GM19467 (cell line): ENCODE results near the gene REV1.

Experiments
- ATAC-seq: cut with Tn5 transposase; IDR thresholded peaks from one replicate; pipeline ENCODE4 v1.9.1; 2021; ENCODE audit warnings: mild to moderate bottlenecking, moderate library complexity; ENCODE audit not compliant: unreplicated experiment

Gene REV1

DNA sequence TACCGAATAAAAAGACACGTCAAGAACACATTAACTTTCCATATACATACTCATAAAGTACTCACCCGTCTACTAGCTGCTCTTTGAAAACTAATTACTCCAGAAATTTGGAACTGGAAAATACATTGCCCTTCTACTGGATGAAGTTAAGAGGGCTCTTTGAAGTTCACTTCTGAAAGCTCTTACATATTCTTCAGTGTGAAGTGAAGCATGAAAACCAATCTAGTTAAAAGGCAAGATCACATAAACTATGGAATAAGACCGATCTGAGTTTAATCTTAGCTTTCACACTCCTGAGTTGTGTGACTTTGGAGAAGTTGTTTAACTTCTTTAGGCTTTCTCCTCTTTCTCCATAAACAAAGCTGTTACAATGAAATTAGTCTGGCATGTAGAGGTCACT is 38.5 kb downstream of the REV1 start:
- no peak for ATAC-seq

GRCh38 chr2:99450199-99450598 is 39.6 kb downstream of the REV1 start:
- ATAC-seq = no peak

GRCh38 chr2:99448556-99448955 is 41.3 kb downstream of the REV1 start:
- ATAC-seq = no peak

- no peak for ATAC-seq
These were observed 44.8 kb downstream of the REV1 start for GRCh38 chr2:99445065-99445464.

GRCh38 chr2:99444222-99444621 is 45.6 kb downstream of the REV1 start:
- ATAC-seq = no peak

DNA sequence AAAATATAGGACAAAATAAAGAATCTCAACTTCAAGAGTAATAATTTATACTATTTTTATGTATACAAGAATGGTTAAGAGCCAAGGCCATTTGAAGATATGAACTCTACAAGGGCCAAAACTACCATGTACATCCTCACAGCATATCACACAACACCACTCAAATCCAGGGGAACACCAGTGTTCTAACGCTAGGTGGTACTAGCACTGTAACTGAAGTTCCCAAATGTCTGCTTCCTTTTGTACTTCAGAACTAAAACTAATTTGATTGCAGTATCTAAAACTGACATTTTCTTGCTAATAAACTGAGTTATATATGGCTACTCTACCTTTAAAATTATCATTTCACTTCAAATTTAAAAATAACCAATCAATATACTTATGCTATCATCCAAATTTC is 47.0 kb downstream of the REV1 start:
- no peak for ATAC-seq

DNA sequence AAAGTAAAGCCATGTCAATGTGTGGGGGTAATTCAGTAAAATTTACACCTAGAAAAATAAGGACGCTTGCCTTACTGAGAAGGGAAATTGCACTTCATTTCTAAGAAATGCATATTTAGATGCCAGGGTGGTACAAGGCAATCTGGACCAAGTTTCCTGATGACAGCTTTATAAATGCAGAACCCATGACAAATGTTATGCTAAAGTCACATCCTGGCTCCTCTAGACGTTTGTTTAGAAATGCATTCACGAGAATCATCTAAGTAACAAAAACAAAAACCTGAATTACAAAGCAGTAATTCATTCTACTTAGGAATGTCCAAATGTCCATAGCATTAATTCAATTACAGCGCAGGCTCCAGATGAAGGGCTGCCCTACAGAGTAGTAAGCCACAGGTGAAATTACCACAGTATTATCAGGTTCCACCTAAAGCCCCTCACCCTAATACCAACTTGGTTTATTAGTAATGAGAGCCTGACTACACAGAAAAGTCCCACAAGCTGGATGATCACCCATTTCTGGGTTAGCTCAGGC is 49.8 kb downstream of the REV1 start:
- ATAC-seq = no peak

DNA sequence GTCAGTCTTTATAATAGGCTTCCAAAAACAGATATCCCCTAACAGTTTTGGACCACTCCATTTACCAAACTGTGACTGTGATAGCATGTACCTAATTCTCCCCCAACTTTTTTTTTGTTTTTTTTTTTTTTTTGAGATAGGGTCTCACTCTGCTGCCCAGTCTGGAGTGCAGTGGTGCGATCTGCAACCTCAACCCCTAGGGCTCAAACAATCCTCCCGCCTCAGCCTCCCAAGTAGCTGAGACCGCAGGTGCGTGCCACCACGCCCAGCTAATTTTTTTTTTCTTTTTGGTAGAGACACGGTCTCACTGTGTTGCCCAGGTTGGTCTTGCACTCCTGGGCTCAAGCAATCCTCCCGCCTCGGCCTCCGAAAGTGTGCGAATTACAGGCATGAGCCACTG is 52.9 kb downstream of the REV1 start:
- no peak for ATAC-seq

DNA sequence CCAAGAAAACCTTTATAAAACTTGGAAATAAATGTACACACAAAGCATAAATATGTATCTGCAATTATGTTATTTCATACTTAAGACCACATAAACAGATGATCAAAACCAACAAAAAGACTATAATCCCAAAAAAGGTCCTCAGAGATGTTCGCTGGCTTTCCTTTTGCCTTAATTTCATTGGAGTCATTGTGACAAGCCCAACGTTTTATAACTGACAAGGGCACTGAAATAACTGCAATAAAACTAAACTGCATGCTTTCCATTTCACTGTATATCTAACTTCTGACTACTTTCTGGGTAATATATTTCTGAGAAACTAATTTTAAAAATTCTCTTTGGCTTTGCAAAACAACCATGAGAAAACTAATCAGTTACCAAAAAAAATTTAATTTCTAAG is 56.5 kb downstream of the REV1 start:
- ATAC-seq = no peak

DNA sequence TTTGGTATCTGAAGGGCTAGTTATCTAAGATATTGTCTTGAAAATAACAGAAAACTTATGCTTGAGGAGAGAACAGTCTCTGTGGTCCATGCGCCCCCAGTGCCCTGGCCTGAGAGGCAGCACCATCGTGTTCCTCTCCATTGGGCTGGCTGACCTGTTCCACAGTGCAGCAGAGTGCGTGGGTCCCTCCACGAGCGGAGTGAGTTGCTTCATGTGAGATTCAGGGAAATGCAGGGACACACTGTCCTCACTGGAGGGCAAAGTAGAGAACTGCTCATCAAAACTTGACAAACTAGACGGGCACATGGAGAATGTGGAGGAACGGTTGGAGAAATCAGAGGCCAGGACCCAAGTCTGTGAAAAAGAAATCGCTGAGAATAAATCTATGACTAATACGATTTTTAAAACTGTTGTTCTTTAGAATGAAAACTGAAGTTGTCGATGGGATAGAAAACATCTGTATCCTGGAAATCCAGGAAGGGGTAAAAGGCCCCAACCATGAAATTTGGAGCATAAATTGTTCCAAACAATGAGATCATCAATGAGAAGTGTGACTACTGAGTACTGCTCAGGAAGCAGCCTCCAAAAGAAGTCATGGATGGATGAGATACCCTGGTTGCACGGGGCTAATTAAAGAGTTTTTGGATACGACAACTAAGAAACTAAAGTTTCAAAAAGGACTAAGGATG is 58.1 kb downstream of the REV1 start:
- ATAC-seq = no peak

GRCh38 chr2:99430614-99431291 is 59.1 kb downstream of the REV1 start:
- ATAC-seq = no peak

DNA sequence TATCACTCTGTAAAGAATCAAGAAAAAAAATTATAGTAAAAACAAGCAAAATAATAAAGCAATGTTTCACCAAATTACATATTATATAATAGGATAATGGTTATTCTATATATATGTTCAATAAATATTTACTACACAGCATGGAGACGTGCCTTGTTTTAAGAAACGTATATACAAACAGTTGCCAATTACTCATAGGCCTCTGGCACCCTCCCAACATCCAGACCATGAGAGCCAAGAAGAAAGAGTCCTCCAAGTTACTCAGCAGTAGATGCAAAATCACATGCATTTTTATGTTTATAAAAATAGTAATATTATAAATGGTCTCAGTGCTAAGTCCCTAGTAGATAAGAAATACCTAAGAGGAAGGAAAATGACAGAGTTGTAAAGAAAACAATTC is 64.8 kb downstream of the REV1 start:
- ATAC-seq = no peak

DNA sequence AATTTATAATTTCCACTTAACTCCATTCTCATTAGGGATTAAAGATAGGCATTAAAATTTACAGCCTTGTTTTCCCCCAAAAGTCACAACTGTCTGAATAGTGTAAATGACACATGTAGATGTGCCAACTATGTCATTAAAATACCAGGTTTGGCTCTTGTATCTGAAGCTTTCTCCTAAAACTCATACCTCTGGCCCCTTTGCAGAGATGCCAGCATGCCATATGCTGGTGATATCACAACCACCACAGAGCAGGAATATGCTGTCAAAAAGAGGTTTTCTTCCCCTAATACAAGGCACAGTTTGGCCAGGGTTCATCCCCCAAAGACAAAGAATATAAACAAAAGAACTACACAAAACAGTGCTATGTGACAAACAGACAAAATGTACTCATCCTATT is 65.4 kb downstream of the REV1 start:
- ATAC-seq = no peak

- ATAC-seq = no peak
These were observed 67.2 kb downstream of the REV1 start for GRCh38 chr2:99422599-99422998.

GRCh38 chr2:99421469-99421868 is 68.3 kb downstream of the REV1 start:
- ATAC-seq = no peak

GRCh38 chr2:99420751-99421299 is 69.0 kb downstream of the REV1 start:
- no peak for ATAC-seq

- no peak for ATAC-seq
These were observed 69.8 kb downstream of the REV1 start for GRCh38 chr2:99420031-99420430.

- ATAC-seq = no peak
These were observed 72.4 kb downstream of the REV1 start for GRCh38 chr2:99417396-99417795.

DNA sequence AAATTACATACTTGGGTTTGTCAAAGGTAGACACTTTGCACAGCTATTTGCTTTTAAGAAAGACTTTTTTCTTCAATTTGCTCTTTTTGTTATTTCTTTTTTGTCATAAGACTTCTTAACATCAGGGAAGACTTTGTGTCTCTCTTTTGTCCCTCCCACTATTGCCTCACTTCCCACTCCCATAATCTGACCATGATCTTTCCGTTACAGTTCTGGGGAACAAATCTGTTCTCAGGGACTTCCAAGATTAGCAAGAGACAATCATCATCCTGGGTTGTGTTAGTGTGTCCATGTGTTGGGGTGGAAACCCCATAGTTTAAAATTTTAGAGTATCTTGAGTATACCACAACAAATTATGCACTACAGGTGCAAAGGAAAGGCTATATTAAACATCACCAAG is 75.3 kb downstream of the REV1 start:
- no peak for ATAC-seq

DNA sequence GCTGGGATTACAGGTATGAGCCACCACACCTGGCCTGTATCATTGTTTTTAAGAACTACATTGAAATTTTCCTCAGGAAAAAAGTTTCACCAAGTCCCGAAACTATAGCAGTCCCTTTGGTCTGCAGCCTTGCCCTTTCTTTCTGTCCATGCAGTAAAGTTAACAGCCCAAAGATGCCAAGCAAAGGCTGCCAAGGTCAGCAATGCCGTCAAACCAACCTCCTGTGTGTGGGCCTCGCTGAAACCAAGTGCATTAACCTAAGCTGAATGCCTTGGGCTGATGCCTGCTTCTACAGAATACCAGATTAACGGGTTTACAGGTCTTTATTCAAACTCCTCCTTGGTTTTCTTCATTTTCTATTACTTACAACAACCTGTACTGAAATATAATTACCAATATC is 79.5 kb downstream of the REV1 start:
- ATAC-seq = no peak

- ATAC-seq = no peak
These were observed 83.7 kb downstream of the REV1 start for GRCh38 chr2:99406137-99406536.
